ENCODE results near the gene GSKIP.

DNA sequence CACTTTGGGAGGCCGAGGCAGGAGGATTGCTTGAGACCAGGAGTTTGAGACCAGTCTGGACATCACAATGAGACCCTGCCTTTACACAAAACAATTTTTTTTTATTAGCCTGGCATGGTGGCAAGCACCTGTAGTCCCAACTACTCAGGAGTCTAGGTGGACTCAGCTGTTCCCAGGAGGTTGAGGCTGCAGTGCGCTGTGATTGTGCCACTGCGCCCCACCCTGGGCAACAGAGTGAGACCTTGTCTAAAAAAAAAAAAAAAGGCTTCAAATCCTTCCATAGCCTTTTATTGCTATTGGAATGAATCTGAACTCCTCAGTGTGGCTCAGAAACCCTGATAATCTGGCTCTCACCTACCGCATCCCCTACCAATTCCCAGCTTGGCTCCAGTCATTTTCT is 54.7 kb downstream of the GSKIP start:
- TF ChIP-seq, protein P1, sequence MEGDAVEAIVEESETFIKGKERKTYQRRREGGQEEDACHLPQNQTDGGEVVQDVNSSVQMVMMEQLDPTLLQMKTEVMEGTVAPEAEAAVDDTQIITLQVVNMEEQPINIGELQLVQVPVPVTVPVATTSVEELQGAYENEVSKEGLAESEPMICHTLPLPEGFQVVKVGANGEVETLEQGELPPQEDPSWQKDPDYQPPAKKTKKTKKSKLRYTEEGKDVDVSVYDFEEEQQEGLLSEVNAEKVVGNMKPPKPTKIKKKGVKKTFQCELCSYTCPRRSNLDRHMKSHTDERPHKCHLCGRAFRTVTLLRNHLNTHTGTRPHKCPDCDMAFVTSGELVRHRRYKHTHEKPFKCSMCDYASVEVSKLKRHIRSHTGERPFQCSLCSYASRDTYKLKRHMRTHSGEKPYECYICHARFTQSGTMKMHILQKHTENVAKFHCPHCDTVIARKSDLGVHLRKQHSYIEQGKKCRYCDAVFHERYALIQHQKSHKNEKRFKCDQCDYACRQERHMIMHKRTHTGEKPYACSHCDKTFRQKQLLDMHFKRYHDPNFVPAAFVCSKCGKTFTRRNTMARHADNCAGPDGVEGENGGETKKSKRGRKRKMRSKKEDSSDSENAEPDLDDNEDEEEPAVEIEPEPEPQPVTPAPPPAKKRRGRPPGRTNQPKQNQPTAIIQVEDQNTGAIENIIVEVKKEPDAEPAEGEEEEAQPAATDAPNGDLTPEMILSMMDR (IDR thresholded peaks at IDR 0.05), result no peak
- no peak for TF ChIP-seq POLR2AphosphoS5 (IDR thresholded peaks at IDR 0.05)
- no peak for TF ChIP-seq POLR2A (IDR thresholded peaks at IDR 0.05; ENCODE audit: low read depth)

All from esophagus muscularis mucosa (tissue), 3 donors.